Measurements from ENCODE around the gene PANX2. TPM values are rescaled to one million over a fixed set of nuclear protein-coding genes. Genes with fewer than 3 reads are reported as not detected.

The PANX2 gene
- total RNA-seq, 1 donor from 2014 or later = 3.0 TPM

DNA sequence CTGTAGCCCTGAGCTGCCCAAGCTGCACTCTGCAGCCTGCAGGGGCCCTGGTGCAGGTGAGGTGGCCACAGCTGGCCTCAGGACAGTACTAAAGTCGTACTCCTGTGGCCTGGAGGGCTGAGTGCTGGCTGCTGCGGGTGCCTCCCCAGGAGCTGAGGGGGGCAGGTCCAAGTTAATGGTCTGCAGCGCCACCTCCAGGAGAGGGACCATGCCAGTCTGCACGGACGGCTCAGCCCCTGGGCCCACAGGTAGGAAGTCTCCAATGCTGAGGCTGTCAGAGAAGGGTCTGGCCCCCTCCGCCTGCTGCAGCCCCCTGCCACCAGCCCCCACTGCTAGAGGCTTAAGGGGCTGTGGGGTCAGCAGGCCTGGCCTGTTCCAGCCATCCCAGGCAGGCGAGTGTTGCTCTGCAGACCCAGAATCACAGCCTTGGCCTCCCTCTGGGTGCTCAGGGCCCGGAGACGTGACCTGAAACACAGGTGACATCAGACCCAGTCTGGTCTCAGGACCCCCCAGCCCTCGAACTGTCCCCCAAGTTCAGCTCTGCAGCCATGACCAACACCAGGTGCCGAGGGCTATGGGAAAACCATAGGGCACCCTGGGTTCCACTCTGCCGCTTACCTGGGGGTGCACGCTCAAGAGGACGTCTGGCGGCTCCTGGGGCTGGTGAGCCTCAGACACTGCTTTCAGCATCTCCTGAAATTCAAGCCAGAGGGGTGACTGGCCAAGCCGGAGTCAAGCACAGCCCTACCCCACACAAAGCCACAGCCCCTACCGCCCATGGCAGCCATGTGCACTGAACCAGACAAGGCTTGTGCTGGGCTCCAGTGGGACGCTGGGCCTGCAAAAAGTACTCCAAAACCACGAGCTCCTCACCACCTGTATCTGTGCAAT is 51.1 kb downstream of the PANX2 start:
- Mint-ChIP-seq H3K9me3 (ENCODE audit: low read depth) (no peaks in the 10 kb centered on the region), H3K4me3 (ENCODE audit: unreplicated experiment) (no peak overlapping the region), H3K27ac (ENCODE audit: unreplicated experiment) (no peak overlapping the region), H3K4me1 (ENCODE audit: low read depth) (peaks cover 4% of the 10 kb centered on the region), H3K36me3 (ENCODE audit: low read depth) (peaks cover 15% of the 10 kb centered on the region), H3K27me3 (ENCODE audit: low read depth) (no peaks in the 10 kb centered on the region)
- DNase-seq (ENCODE audit: low spot score) = peak; percentile 86
- TF ChIP-seq, protein P1, sequence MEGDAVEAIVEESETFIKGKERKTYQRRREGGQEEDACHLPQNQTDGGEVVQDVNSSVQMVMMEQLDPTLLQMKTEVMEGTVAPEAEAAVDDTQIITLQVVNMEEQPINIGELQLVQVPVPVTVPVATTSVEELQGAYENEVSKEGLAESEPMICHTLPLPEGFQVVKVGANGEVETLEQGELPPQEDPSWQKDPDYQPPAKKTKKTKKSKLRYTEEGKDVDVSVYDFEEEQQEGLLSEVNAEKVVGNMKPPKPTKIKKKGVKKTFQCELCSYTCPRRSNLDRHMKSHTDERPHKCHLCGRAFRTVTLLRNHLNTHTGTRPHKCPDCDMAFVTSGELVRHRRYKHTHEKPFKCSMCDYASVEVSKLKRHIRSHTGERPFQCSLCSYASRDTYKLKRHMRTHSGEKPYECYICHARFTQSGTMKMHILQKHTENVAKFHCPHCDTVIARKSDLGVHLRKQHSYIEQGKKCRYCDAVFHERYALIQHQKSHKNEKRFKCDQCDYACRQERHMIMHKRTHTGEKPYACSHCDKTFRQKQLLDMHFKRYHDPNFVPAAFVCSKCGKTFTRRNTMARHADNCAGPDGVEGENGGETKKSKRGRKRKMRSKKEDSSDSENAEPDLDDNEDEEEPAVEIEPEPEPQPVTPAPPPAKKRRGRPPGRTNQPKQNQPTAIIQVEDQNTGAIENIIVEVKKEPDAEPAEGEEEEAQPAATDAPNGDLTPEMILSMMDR (IDR thresholded peaks at IDR 0.05) = peak; percentile 33

- DNase-seq (ENCODE audit: low spot score) = no peak
- Mint-ChIP-seq H3K4me3 (ENCODE audit: unreplicated experiment) (no peak overlapping the region), H3K9me3 (ENCODE audit: low read depth) (no peaks in the 10 kb centered on the region), H3K27ac (ENCODE audit: unreplicated experiment) (no peak overlapping the region), H3K27me3 (ENCODE audit: low read depth) (no peaks in the 10 kb centered on the region), H3K36me3 (ENCODE audit: low read depth) (peaks cover 13% of the 10 kb centered on the region), H3K4me1 (ENCODE audit: low read depth) (peaks cover 4% of the 10 kb centered on the region)
- TF ChIP-seq, protein P1 (IDR thresholded peaks at IDR 0.05) = no peak
These were observed 52.0 kb downstream of the PANX2 start for GRCh38 chr22:50222508-50222907.

DNA sequence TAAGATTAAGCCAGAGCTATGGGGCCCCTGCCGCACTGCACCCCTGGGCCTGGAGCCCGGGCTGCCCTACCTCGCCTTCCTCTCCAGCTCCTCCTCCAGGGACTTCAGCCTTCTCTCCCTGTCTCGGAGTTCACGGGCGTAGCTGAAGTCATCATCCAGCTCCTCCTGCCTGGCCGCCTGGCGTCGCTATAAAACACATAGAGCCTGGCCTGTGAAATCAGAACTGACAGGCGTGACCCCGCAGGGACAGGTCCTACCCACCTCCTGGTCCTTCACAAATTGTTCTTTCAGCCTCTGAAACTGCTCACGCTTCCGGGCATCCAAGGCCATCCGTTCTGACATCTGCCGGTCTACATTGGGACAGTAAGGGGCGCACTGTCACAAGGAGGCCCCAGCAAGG is 53.5 kb downstream of the PANX2 start:
- TF ChIP-seq, protein P1 (IDR thresholded peaks at IDR 0.05) = no peak
- no peak for DNase-seq (ENCODE audit: low spot score)
- H3K27ac Mint-ChIP-seq (ENCODE audit: unreplicated experiment) = no peak overlapping the region
- H3K4me3 Mint-ChIP-seq (ENCODE audit: unreplicated experiment) = no peak overlapping the region
- H3K36me3 Mint-ChIP-seq (ENCODE audit: low read depth) = peaks cover 15% of the 10 kb centered on the region
- no peaks in the 10 kb centered on the region for H3K27me3 Mint-ChIP-seq (ENCODE audit: low read depth)
- peaks cover 4% of the 10 kb centered on the region for H3K4me1 Mint-ChIP-seq (ENCODE audit: low read depth)
- H3K9me3 Mint-ChIP-seq (ENCODE audit: low read depth) = no peaks in the 10 kb centered on the region

DNA sequence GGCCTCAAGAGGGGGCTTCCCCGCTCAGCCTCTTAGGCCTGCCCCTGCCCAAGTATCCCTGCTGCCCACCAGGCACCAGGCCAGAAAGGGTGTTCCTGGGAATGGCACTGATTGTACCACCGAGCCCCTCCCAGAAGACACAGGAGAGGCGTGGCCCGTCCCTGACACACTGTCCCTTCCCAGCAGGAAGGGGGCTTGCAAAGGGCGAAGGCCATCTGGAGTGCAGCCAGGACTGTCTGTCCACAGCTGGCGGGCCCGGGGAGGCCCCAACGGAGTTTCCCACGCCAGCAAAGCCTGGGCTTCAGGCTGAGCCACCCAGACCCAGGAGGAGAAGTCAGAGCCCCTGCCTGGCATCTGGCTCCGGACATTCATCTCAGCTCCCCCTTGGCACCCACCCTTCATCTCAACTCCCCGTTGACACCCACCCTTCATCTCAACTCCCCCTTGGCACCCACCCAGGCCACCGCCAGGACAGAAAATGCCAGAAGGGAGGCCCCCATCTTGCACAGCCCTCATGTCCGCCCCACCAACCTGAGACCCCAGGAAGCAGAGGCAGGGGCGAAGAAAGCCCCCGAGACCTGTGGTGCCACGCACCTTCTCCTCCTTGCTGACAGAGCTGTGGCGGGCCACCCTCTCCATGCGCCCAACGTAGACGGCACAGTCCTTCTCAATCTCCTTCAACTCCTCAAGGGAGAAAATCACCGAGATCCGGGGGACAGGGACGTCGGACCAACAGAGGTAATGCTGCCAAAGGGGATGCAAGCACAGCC is 54.9 kb downstream of the PANX2 start:
- DNase-seq (ENCODE audit: low spot score) = no peak
- Mint-ChIP-seq H3K9me3 (ENCODE audit: low read depth) (no peaks in the 10 kb centered on the region), H3K27ac (ENCODE audit: unreplicated experiment) (no peak overlapping the region), H3K4me1 (ENCODE audit: low read depth) (no peaks in the 10 kb centered on the region), H3K36me3 (ENCODE audit: low read depth) (peaks cover 16% of the 10 kb centered on the region), H3K4me3 (ENCODE audit: unreplicated experiment) (no peak overlapping the region), H3K27me3 (ENCODE audit: low read depth) (no peaks in the 10 kb centered on the region)
- TF ChIP-seq, protein P1 (IDR thresholded peaks at IDR 0.05) = no peak

- Mint-ChIP-seq H3K4me1 (ENCODE audit: low read depth) (no peaks in the 10 kb centered on the region), H3K27me3 (ENCODE audit: low read depth) (no peaks in the 10 kb centered on the region), H3K36me3 (ENCODE audit: low read depth) (peaks cover 16% of the 10 kb centered on the region), H3K9me3 (ENCODE audit: low read depth) (no peaks in the 10 kb centered on the region), H3K4me3 (ENCODE audit: unreplicated experiment) (no peak overlapping the region), H3K27ac (ENCODE audit: unreplicated experiment) (no peak overlapping the region)
- DNase-seq (ENCODE audit: low spot score) = no peak
- TF ChIP-seq, protein P1 (IDR thresholded peaks at IDR 0.05) = no peak
These were observed 55.7 kb downstream of the PANX2 start for GRCh38 chr22:50226063-50226874.

Data from chondrocyte (in vitro differentiated cells).